Measurements from ENCODE around the gene SRSF3.

SRSF3 gene

DNA sequence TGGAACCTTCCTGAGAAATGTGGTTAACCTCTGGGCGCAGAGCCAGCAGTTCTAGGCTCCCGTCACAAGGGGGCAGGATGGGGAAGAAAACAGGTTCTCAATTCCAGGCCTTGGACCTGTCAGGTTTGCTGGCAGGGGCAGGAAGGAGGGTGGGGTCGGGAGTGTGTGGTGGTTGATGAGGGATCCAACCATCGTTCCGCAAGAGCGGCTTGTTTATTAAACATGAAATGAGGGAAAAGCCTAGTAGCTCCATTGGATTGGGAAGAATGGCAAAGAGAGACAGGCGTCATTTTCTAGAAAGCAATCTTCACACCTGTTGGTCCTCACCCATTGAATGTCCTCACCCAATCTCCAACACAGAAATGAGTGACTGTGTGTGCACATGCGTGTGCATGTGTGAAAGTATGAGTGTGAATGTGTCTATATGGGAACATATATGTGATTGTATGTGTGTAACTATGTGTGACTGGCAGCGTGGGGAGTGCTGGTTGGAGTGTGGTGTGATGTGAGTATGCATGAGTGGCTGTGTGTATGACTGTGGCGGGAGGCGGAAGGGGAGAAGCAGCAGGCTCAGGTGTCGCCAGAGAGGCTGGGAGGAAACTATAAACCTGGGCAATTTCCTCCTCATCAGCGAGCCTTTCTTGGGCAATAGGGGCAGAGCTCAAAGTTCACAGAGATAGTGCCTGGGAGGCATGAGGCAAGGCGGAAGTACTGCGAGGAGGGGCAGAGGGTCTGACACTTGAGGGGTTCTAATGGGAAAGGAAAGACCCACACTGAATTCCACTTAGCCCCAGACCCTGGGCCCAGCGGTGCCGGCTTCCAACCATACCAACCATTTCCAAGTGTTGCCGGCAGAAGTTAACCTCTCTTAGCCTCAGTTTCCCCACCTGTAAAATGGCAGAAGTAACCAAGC is 29.6 kb downstream of the SRSF3 start:
- DNase-seq (ENCODE audit: low spot score), result peak; percentile 85

DNA sequence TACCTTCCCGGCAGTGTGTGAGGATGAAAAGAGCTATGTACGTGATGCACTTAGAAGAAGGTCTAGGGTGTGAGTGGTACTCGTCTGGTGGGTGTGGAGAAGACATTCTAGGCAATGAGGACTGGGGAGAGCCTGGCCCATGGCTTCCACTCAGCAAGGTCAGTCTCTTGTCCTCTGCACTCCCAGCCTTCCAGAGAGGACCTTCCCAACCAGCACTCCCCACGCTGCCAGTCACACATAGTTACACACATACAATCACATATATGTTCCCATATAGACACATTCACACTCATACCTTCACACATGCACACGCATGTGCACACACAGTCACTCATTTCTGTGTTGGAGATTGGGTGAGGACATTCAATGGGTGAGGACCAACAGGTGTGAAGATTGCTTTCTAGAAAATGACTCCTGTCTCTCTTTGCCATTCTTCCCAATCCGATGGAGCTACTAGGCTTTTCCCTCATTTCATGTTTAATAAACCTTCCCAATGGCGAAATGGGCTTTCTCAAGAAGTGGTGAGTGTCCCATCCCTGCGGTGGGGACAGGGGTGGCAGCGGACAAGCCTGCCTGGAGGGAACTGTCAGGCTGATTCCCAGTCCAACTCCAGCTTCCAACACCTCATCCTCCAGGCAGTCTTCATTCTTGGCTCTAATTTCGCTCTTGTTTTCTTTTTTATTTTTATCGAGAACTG is 30.4 kb downstream of the SRSF3 start:
- DNase-seq (ENCODE audit: low spot score), result no peak

DNA sequence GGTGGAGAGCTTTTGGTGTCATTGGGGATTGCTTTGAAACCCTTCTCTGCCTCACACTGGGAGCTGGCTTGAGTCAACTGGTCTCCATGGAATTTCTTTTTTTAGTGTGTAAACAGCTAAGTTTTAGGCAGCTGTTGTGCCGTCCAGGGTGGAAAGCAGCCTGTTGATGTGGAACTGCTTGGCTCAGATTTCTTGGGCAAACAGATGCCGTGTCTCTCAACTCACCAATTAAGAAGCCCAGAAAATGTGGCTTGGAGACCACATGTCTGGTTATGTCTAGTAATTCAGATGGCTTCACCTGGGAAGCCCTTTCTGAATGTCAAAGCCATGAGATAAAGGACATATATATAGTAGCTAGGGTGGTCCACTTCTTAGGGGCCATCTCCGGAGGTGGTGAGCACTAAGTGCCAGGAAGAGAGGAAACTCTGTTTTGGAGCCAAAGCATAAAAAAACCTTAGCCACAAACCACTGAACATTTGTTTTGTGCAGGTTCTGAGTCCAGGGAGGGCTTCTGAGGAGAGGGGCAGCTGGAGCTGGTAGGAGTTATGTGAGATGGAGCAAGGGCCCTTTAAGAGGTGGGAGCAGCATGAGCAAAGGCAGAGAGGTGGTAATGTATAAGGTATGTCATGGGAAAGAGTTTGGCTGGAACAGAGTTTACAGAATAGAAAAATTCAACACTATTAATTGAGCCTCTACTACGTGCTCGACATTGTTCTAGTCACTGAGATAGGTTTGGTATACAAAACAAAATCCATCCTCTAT is 31.2 kb downstream of the SRSF3 start:
- no peak for DNase-seq (ENCODE audit: low spot score)

DNA sequence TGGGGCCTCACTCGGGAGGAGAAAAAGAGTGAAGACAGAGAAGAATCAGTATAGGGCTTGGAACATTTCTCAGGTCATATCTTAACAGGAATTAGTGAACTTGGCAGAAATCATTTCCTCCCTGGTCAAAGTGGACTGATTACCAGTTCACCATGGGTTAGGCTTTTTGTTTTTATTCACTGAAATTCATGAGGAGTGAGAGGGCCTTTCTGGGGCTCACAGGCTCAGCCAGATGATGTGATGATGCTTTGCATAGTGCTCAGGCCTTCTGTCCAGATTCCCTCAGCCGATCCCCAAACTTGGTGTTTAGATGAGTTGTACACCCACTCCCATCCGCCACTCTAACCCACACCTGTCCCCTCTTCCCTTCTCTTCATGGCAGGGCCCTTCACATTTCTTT is 32.5 kb downstream of the SRSF3 start:
- DNase-seq (ENCODE audit: low spot score), result no peak

DNA sequence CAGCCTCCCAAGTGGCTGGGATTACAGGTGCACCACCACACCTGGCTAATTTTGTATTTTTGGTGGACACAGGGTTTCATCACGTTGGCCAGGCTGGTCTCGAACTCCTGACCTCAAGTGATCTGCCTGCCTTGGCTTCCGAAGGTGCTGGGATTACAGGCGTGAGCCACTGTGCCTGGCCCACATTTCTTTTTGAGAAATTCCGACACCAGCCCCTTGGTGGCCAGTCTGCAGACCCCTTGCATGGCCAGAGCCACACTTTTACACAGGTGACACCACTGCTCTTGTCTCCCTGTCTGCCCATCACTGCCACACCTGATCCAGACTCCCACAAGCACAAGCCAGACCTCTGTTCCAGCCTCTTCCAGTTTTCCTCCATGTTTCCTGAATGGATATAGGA is 33.0 kb downstream of the SRSF3 start:
- no peak for DNase-seq (ENCODE audit: low spot score)

DNA sequence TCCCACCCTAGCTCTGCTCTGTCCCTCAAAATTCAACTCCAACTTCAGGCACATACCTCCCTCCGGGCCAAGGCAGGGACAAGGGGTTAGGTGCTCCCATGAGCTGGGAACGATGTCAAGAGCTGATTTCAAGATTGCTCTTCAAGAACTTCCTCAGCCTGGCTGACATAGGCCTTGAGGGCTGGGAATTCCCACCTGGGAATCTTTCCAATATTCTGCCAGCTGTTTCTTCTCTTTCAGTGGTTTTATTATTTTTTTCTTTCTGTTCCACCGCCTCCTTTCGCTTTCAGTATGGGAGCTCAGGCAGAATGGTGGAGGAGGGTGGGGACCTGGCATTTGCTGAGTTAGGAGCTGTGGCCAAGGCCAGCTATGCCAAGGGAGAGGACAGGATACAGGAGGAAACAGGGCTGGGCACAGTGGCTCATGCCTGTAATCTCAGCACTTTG is 33.7 kb downstream of the SRSF3 start:
- DNase-seq (ENCODE audit: low spot score), result no peak

DNA sequence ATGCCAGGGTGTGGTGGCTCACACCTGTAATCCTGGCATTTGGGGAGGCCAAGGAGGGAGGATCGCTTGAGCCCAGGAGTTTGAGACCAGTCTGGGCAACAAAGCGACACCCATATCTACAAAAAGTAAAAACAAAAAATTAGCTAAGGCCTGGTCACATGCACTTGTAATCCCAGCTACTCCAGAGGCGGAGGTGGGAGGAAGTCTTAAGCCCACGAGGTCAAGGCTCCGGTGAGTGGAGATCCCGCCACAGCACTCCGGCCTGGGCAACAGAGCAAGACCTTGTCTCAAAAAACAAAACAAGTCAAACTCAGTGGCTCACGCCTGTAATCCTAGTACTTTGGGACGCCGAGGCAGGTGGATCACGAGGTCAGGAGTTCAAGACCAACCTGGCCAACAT is 35.6 kb downstream of the SRSF3 start:
- no peak for DNase-seq (ENCODE audit: low spot score)

DNA sequence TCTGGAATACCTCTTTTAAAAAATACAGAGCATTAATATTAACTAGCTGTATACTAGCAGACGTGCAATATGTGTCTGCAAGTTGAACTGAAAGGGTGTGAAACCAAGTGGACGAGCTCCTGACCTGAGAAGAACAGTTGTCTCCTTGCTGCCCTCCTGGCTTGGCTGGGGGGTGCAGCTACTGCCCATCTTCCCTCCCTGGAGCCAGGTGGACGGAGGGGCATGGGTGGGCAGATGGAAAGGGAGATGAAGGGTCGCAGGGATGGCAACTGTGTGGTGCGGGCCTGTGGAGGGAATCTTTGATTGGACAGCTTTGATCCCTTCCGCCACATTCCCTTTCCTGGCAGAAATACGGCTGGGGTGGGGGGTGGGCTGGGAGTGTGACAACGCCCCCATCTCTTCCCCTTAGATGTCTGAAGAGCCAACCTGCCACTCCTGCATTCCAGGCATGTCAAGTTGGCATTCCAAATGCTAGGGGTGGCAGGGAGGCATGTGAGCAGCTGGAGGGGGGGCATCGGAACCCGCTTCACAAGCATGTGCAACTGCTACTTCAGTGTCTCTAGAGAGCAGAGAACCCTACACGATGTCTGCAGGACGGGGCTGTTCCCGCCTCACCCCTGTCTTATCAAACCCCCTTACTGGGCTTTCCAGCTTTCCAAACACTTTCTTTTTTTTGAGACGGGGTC is 37.3 kb downstream of the SRSF3 start:
- DNase-seq (ENCODE audit: low spot score), result no peak

DNA sequence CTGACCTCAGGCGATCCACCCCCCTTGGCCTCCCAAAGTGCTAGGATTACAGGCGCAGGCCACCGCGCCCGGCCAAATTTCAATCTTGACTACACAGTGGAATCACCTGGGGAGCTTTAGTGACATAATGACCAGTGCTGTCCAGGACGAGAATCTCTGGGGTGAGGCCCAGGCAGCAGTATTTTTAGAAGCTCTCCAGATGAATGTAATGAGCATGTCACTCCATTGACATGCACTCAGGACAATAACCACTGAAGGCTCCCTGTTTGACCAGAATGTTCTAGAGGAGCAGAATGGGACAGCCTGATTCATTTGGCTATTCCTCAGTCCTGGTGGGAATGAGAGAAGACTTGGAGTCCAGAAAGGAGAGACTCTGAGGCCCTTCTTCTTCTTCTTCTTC is 39.2 kb downstream of the SRSF3 start:
- no peak for DNase-seq (ENCODE audit: low spot score)

DNA sequence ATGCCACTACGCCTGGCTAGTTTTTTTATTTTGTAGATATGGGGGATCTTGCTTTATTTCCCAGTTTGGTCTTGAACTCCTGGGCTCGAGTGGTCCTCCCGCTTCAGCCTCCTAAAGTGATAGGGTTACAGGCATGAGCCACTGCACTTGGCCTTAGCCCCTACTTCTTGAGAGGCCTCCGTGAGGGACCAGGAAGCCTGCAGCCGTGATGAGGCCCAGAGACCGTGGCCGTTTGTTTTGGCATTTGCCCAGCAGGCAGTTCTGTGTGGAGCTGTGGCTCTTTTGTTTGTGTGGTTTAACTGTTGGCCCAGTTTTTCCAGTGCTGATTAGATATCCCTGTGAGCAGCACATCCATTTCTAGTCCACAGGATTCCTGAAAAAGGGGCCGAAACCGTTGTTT is 39.8 kb downstream of the SRSF3 start:
- DNase-seq (ENCODE audit: low spot score), result no peak

DNA sequence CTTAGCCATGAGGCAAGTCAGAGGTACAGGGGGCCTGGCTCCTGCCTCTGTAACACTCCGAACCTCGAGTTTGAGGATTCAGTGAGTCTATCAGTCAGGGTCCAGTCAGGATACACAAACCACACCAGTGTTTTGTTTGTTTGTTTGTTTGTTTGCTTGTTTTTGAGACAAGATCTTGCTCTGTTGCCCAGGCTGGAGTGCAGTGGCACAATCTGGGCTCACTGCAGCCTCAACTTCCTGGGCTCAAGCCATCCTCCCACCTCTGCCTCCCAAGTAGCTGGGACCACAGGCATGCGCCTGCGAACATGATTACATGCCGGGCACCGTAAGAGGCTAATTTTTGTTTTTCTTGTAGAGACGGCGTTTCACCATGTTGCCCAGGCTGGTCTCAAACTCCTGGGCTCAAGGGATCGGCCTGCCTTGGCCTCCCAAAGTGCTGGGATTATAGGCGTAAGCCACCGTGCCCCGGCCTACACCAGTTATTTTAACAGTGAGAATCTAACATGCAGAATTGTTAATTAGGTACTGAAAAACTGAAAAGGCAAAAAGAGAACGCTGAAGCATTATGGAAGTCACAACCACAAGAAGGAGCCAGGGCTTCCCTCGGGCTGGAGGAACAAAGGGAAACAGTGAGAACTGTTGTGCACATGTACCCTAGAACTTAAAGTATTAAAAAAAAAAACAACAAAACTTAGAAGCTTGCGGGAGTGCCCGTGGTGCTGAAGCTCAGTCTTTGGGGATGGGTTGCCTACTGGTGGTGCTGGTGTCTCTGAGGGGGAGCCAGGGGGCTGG is 40.4 kb downstream of the SRSF3 start:
- DNase-seq (ENCODE audit: low spot score), result no peak

DNA sequence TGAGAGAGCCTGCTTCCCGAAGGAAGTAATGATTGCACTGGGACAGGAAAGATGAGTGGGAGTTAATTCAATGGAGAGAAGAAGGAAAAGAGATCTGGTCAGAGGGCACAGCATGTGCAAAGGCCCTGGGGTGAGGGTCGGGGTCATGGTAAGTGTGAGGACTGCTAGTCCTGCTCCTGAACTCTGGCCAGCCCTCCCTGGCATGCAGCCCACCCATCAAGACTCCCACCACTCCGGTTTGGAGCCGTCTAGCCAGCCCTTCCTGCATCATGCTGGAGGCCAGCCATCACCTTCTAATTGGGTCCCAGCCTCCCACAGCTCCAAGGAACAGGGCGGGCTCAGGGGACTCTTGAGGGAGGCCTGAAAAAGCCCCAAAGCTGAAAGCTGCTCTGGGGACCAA is 42.1 kb downstream of the SRSF3 start:
- DNase-seq (ENCODE audit: low spot score), result no peak

DNA sequence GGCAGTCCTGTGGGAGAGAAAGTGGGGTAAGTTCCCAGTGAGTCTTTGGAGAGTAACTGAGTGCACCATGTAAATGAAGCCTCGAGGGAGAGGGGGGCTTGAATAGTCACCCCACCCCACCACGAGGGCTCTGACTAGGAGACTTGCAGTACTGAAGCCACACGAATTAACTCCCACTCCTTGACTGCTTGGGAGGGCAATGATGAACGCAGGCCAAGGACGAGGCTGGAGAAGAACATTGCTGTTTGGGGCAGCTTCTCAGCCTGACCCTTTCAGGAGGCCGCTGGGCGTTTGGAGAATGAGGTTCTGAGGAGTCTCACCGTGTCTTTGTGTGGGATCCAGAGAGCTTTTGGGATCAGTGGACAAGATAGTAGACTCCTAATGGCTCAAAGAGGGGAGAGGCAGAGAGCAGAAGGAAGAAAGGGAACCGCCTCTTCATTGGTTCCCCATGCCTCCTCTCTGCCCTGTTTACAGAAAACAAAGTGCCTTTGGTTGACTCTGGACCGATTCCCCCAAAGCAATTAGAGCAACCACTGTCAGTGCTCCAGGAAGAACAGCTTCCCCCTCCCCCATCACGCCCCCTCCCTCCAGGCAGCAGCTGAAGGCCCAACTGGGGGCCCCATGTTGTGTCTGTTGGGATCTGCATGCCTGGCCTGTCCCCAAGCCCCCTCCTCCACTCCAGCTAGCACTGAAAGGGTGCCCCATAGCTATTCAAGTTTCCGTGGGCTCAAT is 42.7 kb downstream of the SRSF3 start:
- DNase-seq (ENCODE audit: low spot score), result no peak

DNA sequence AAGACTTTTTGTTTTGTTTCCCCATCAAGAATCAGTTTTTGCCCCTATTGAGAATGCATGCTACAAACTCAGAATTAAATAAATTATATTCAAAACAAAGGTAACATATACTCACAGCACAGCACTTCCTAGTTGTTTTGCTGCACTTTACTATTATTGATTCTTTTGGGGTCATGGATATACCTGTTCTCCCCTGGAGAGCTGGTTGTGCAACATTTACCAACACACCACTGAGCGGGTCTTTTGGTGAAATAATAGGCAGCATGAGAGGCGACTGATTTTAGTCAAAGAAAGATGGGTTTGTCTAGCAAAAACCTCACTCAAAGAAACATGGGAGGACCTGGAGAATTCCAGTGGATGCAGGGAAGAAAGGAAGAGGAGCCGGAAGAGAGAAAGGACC is 44.4 kb downstream of the SRSF3 start:
- DNase-seq (ENCODE audit: low spot score), result no peak

DNA sequence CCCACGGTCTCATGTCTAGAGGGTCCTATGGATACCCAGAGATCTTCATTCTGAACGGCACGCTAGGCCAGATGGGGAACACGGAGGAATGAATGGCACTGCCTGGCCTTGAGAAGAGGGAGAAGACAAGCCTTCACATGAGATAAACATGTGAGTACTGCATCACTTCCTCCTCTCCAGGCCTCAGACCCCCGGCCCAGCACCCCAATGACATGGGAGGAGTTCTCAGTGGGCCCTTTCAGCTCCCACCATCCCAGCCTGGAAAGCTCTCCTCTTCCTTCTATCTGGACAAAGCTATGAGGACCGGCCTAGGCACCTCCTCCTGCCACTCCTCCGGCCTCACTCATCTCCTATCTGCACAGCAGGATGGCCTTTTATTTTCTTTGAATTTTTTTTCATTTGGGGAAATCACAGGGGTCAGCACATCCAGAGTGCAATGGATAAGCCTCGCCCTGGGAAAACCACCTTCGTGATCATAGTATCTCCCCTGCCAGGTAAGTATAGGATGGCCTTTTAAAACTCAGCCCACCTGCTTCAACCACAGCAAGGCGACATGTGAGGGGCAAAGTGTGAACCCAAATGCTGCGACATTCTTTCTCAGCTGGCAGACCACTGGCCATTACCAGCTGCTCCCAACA is 45.1 kb downstream of the SRSF3 start:
- no peak for DNase-seq (ENCODE audit: low spot score)

DNA sequence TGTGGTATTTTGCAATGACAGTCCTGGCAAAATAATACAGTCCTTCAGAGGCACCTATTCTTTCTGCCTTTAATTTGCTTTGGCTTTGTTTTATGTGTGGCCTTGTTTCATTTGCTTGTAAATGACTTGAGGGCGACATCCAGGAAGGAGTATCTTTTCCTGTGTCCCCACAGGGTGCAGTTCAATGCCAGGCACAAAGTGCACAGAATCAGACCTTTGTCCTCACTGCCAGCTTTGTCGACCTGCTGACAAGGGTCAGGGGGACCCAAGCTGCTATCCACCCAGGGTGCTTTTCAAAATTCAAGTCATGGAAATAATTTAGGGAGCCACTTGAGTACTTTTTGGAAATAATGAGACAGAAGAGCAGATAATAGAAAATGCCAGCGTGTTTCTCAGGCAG is 47.4 kb downstream of the SRSF3 start:
- no peak for DNase-seq (ENCODE audit: low spot score)

DNA sequence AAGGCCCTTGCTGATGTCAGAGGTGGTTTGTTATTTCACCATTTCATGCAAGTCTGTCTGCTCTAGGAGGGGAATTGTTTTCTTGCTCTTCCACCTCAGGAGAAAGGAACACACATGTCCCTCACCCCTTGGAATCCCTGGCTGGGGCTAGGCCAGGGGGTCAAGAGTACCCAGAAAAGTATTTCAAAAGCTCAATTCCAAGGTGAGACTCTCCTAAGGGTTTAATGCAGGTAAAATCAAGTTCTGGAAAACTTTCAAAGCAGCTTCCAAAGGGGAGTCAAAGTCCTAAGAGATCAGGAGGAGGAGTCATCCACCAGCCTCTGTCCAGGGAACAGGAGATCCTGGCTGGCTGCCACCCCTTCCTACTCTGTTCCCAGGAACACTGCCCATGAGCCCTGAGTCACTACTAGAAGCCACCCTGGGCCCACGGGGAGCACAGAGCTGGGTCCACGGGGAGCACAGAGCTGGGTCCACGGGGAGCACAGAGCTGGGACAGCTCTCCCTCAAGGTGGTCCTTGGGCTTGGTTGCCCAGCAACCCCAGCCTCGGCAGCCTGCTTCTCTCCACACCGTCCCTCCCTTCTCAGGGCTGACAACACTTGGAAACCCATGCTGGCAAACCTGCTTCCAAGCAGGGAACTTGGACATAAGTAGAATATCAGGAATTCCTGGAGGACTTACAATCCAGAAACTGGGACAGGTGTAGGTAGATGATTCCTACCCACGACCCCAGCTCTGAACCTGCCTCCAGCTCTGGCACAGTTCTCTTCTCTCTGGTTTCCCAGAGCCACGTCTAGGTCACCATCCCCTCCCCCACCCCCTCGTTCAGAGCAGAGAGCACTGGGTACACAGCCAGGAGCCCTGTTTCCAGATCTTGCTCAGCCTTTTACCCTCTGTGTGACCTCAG is 49.0 kb downstream of the SRSF3 start:
- peak; percentile 45 for DNase-seq (ENCODE audit: low spot score)

DNA sequence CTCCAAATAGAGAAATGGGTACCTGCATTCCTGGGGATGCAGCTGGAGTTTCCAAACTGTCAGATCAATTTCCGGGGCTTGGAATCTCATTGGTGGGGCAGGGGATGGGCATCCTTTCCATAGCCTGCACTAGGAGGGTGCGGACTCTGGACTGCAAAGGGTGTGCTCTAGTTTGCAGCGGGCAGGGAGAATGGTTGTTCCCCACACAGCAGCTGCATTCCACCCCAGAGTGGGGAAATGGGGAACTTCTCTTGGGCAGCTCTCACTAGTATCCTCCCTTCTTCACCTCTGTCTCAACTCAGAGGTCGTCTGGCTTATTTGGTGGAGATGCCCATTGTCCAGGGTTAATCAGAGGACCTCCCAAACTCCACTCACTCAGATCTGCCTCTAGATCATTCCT is 49.8 kb downstream of the SRSF3 start:
- no peak for DNase-seq (ENCODE audit: low spot score)

DNA sequence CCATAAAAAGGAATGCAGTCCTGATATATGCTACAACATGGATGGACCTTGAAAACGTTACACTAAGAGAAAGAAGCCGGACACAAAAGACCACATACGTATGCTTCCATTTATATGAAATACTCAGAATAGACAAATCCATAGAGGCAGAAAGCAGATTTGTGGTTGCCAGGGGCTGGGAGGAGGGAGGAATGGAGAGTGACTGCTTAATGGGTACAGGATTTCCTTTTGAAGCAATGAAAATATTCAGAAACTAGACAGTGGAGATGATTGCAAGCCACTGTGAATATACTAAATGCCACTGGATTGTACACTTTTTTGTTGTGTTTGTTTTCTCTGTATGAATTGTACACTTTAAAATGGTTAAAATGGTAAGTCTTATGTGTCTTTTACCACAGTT is 54.9 kb downstream of the SRSF3 start:
- no peak for DNase-seq (ENCODE audit: low spot score)

Measured in Ammon's horn (tissue), 1 donor.